K562 (cell line): ENCODE results near the gene OR2B2. TPM values are rescaled to one million over a fixed set of nuclear protein-coding genes. Genes with fewer than 3 reads are reported as not detected.

Experiments
- ATAC-seq: fragments of 200-7000 bp; cut with Tn5 transposase; 3 replicates; pipeline ENCODE4 v1.9.1; 2020; ENCODE audit warnings: moderate library complexity
- BruUV-seq: library from RNA; stranded (reverse); fragments of 400-500 nt; replicated peaks from 2 replicates; lab custom pipeline; 2021; lab: Mats Ljungman, UMichigan
- CTCF ChIA-PET: fragments of 300-600 bp; formaldehyde crosslinking; extraction: SDS; loops from one replicate; lab custom pipeline; 2021; ENCODE audit warnings: low intra/inter-chr PET ratio; lab: Yijun Ruan, JAX
- POLR2A ChIA-PET: fragments of 300-600, 350-650 bp; sonication (Branson Sonifier 250); formaldehyde crosslinking; extraction: SDS; loops from one replicate; lab custom pipeline; 2021; ENCODE audit warnings: antibody characterized with exemption, inconsistent platforms; lab: Yijun Ruan, JAX
- DNase-seq, 4 experiments: peaks; one replicate each; pipeline versions ENCODE4 v3.0.0 to v3.0.0-alpha.2; 2011 to 2018; ENCODE audit warnings: low spot score in 3 of 4, mixed read lengths in 3 of 4; ENCODE audit errors: extremely low read depth in 1 of 4
- FAIRE-seq: peaks from 2 replicates; lab custom pipeline; 2011; peaks lifted over from hg19 to GRCh38; lab: Jason Lieb, UNC
- H2AFZ ChIP-seq: 2 replicates; pipeline ENCODE4 v1.6.0; 2011; ENCODE audit warnings: low read depth, low read length, control low read depth, inconsistent platforms
- H3K27ac ChIP-seq: fragments of 200-600 bp; 3 replicates; pipeline ENCODE4 v1.8.0; 2011; ENCODE audit warnings: low read depth, mild to moderate bottlenecking, control low read depth, inconsistent platforms, low read length, moderate library complexity, mixed read lengths; ENCODE audit errors: extremely low read depth
- H3K27me3 ChIP-seq, 2 experiments: fragments of 300-600 bp in 1 of 2; 2 replicates in 1 of 2; 3 replicates in 1 of 2; pipeline versions ENCODE4 v1.6.0 to v1.8.0; 2011; ENCODE audit warnings: inconsistent platforms in 2 of 2, low read length in 2 of 2, mild to moderate bottlenecking in 1 of 2, mixed read lengths in 1 of 2, moderate library complexity in 1 of 2; ENCODE audit not compliant: control insufficient read depth in 2 of 2, insufficient read depth in 2 of 2
- H3K36me3 ChIP-seq: fragments of 300-600 bp; 3 replicates; pipeline ENCODE4 v1.8.0; 2011; ENCODE audit warnings: mild to moderate bottlenecking, low read length, inconsistent platforms; ENCODE audit not compliant: control insufficient read depth, insufficient read depth
- H3K4me1 ChIP-seq, 2 experiments: fragments of 200-600 bp in 1 of 2; replicated peaks in 1 of 2; 2 replicates in 1 of 2; 3 replicates in 1 of 2; pipeline versions ENCODE4 v1.5.1 to v1.8.0; 2011; ENCODE audit warnings: inconsistent platforms in 2 of 2, low read length in 2 of 2, mild to moderate bottlenecking in 1 of 2, mixed read lengths in 1 of 2, moderate library complexity in 1 of 2; ENCODE audit not compliant: control insufficient read depth in 2 of 2, insufficient read depth in 2 of 2
- H3K4me2 ChIP-seq: 2 replicates; pipeline ENCODE4 v1.6.1; 2011; ENCODE audit warnings: low read length, control low read depth, inconsistent platforms, mixed read lengths; ENCODE audit not compliant: insufficient read depth
- H3K4me3 ChIP-seq: fragments of 200-600 bp; sonication (generic), shearing (Covaris generic); 2 replicates; pipeline ENCODE4 v1.5.1; 2016; ENCODE audit warnings: control low read depth, inconsistent platforms
- H3K79me2 ChIP-seq: fragments of 200-600 bp; 3 replicates; pipeline ENCODE4 v1.8.0; 2011; ENCODE audit warnings: low read length, inconsistent platforms; ENCODE audit not compliant: control insufficient read depth, insufficient read depth
- H3K9ac ChIP-seq, 2 experiments: 2 replicates each; pipeline versions ENCODE4 v1.6.0 to v1.6.1; 2011; ENCODE audit warnings: low read depth in 2 of 2, low read length in 2 of 2, control low read depth in 1 of 2, inconsistent platforms in 1 of 2, mild to moderate bottlenecking in 1 of 2, mixed read lengths in 1 of 2; ENCODE audit not compliant: insufficient read depth in 1 of 2
- H3K9me1 ChIP-seq: one replicate; pipeline ENCODE4 v1.6.0; 2011; ENCODE audit warnings: inconsistent platforms, mild to moderate bottlenecking, low read length, moderate library complexity; ENCODE audit not compliant: control insufficient read depth, insufficient read depth
- H3K9me3 ChIP-seq: replicated peaks from 2 replicates; pipeline ENCODE4 v1.5.1; 2011; ENCODE audit warnings: low read depth, low read length, inconsistent platforms; ENCODE audit not compliant: control insufficient read depth, insufficient read depth
- H4K20me1 ChIP-seq: replicated peaks from 2 replicates; pipeline ENCODE4 v1.6.1; 2011; ENCODE audit warnings: low read length, inconsistent platforms, mixed read lengths; ENCODE audit not compliant: control insufficient read depth, insufficient read depth
- ASH1L ChIP-seq: fragments of 450-650 bp; IDR thresholded peaks from 2 replicates; pipeline ENCODE4 v1.6.1; 2018; ENCODE audit warnings: borderline replicate concordance, mild to moderate bottlenecking, low read depth; ENCODE audit not compliant: partially characterized antibody
- BDP1 ChIP-seq: IDR thresholded peaks from 3 replicates; pipeline ENCODE4 v1.6.1; 2011; ENCODE audit not compliant: insufficient read length, insufficient read depth
- HDAC1 ChIP-seq, 2 experiments: fragments of 450-650 bp; IDR thresholded peaks; 2 replicates each; pipeline ENCODE4 v1.6.1; 2016 to 2017; ENCODE audit warnings: inconsistent platforms in 1 of 2, mild to moderate bottlenecking in 1 of 2, moderate library complexity in 1 of 2
- MAFG ChIP-seq: fragments of 450-650 bp; conservative IDR thresholded peaks from 2 replicates; pipeline ENCODE4 v1.6.1; 2016; ENCODE audit warnings: missing genetic modification characterization, missing compliant biosample characterization
- MEIS2 ChIP-seq: fragments of 450-650 bp; IDR thresholded peaks from 2 replicates; pipeline ENCODE4 v1.6.1; 2014; ENCODE audit warnings: mild to moderate bottlenecking; ENCODE audit not compliant: partially characterized antibody
- MXD1 ChIP-seq: fragments of 250-450 bp; sonication (Bioruptor Pico); IDR thresholded peaks from 2 replicates; pipeline ENCODE4 v1.8.0; 2021; ENCODE audit warnings: borderline replicate concordance, mild to moderate bottlenecking, moderate library complexity; ENCODE audit not compliant: poor library complexity, severe bottlenecking
- NFE2 ChIP-seq: IDR thresholded peaks from 2 replicates; pipeline ENCODE4 v1.6.1; 2014; ENCODE audit warnings: antibody characterized with exemption, low read depth
- NR2C2 ChIP-seq, 2 experiments: fragments of 200-800 bp in 1 of 2; sonication (Bioruptor generic) in 1 of 2; sonication (generic) in 1 of 2; formaldehyde crosslinking in 1 of 2; IDR thresholded peaks; 2 replicates each; pipeline versions ENCODE4 v1.6.1 to v1.8.0; 2016 to 2022; ENCODE audit warnings: mild to moderate bottlenecking in 1 of 2, missing compliant biosample characterization in 1 of 2, missing genetic modification characterization in 1 of 2, missing genetic modification reagents in 1 of 2
- PHTF2 ChIP-seq: fragments of 250-450 bp; sonication (Bioruptor Pico); IDR thresholded peaks from 2 replicates; pipeline ENCODE4 v1.5.0; 2021; ENCODE audit warnings: mild to moderate bottlenecking
- WGBS: fragments of 100-300 bp; shearing (Covaris generic); methylation state at CpG from one replicate; pipeline ENCODE4 v1.1.6; 2016; ENCODE audit warnings: low coverage, mixed read lengths; ENCODE audit not compliant: insufficient coverage; ENCODE audit errors: missing lambda C conversion rate; 5-methylcytosine and 5-hydroxymethylcytosine counted together
- in situ Hi-C: fragments of 300-500 bp; cut with MboI; formaldehyde crosslinking; loops from 4 replicates; pipeline ENCODE4 v1.15.0; 2018; ENCODE audit warnings: inconsistent platforms, mixed read lengths
- intact Hi-C: fragments of 100-400 bp; cut with micrococcal nuclease; formaldehyde crosslinking; loops from 2 replicates; pipeline ENCODE4 v1.14.2; 2022
- polyA plus RNA-seq, 8 experiments: library from polyadenylated mRNA; depleted of rRNA in 4 of 8; stranded (reverse) in 5 of 8; unstranded in 3 of 8; fragments of >200 nt; fragmentation: Nextera tagmentation in 2 of 8; fragmentation: Illumina TruSeq in 1 of 8; extraction: Ambion mirVana in 2 of 8; extraction: Trizol in 1 of 8; gene quantifications; 2 replicates each; pipeline versions ENCODE4 v1.2.1 to v1.2.3, GENCODE V29; 2011 to 2014; ENCODE audit warnings: inconsistent platforms in 1 of 8, missing spikeins in 1 of 8
- total RNA-seq, 7 experiments: library from RNA; depleted of rRNA in 6 of 7; stranded (reverse); fragments of >200 nt in 6 of 7; fragmentation: Illumina TruSeq in 2 of 7; extraction: Trizol in 2 of 7; gene quantifications; 2 replicates each; pipeline versions ENCODE4 v1.2.1 to v1.2.3, GENCODE V29; 2011 to 2021; ENCODE audit warnings: low replicate concordance in 1 of 7
- TF ChIP-seq, protein P1 (sequence below), 2 experiments: fragments of 450-650 bp in 1 of 2; sonication (generic) in 1 of 2; formaldehyde crosslinking in 1 of 2; IDR thresholded peaks in 1 of 2; conservative IDR thresholded peaks in 1 of 2; 2 replicates each; pipeline versions ENCODE4 v1.6.1 to v1.8.1; 2016 to 2023; ENCODE audit warnings: mild to moderate bottlenecking in 2 of 2, moderate library complexity in 2 of 2, inconsistent platforms in 1 of 2, missing genetic modification reagents in 1 of 2
- TF ChIP-seq, protein P2 (sequence below), 2 experiments: IDR thresholded peaks in 1 of 2; conservative IDR thresholded peaks in 1 of 2; 2 replicates each; pipeline ENCODE4 v1.6.1; 2016; ENCODE audit warnings: low read depth in 2 of 2, mild to moderate bottlenecking in 1 of 2, missing compliant biosample characterization in 1 of 2, missing genetic modification characterization in 1 of 2, moderate library complexity in 1 of 2
- TF ChIP-seq, protein P3 (sequence below): fragments of 450-650 bp; IDR thresholded peaks from 2 replicates; pipeline ENCODE4 v1.6.1; 2016

OR2B2 gene
- total and polyA plus RNA-seq, 9 of the 15 experiments (the other 6 are each of a cell fraction or from before 2014, with no cell fraction given), result 0.24 TPM; not detected in 8

- Histone ChIP-seq H3K9me1 (no peaks in the 10 kb centered on the region), H3K4me2 (no peak overlapping the region), H4K20me1 (no peaks in the 10 kb centered on the region), H3K36me3 (peaks cover 51% of the 10 kb centered on the region), H3K27me3 (no peaks in the 10 kb centered on the region), H3K4me1 (peaks cover 0 to 3% of the 10 kb centered on the region in 2 experiments; a peak in 2 of 5 replicates), H3K9ac (no peak overlapping the region), H3K4me3 (no peak overlapping the region), H3K27ac (no peak overlapping the region), H3K79me2 (peaks cover 5% of the 10 kb centered on the region; the same call in 1 of the 3 replicates), H3K9me3 (no peaks in the 10 kb centered on the region; the same call in 1 of the 2 replicates), H2AFZ (no peak overlapping the region)
- no peak for DNase-seq
- in situ Hi-C loops (no loop called here), intact Hi-C loops (no loop called here)
- whole genome bisulfite sequencing, result 55% methylated on average over 1 of the region's 1 CpG
- no peak for FAIRE-seq
- ChIA-PET CTCF (no interaction called here), POLR2A (no interaction called here)
- no peak for ATAC-seq
- BruUV-seq, result no TSS peak
- TF ChIP-seq, protein P1, sequence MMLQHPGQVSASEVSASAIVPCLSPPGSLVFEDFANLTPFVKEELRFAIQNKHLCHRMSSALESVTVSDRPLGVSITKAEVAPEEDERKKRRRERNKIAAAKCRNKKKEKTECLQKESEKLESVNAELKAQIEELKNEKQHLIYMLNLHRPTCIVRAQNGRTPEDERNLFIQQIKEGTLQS (IDR thresholded peaks at IDR 0.05), result peak; percentile 48
- TF ChIP-seq, protein P1 (CRISPR knock-in tag; conservative IDR thresholded peaks at IDR 0.05), result no peak
- no peak for TF ChIP-seq HDAC1 (IDR thresholded peaks at IDR 0.05)
- TF ChIP-seq MEIS2, result peak; percentile 70
- no peak for TF ChIP-seq ASH1L
- TF ChIP-seq PHTF2 (CRISPR knock-in tag), result no peak
- TF ChIP-seq, protein P2, sequence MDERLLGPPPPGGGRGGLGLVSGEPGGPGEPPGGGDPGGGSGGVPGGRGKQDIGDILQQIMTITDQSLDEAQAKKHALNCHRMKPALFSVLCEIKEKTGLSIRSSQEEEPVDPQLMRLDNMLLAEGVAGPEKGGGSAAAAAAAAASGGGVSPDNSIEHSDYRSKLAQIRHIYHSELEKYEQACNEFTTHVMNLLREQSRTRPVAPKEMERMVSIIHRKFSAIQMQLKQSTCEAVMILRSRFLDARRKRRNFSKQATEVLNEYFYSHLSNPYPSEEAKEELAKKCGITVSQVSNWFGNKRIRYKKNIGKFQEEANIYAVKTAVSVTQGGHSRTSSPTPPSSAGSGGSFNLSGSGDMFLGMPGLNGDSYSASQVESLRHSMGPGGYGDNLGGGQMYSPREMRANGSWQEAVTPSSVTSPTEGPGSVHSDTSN (CRISPR knock-in tag; IDR thresholded peaks at IDR 0.05; ENCODE audit: low read depth), result no peak
- TF ChIP-seq, protein P2 (tag; conservative IDR thresholded peaks at IDR 0.05; ENCODE audit: low read depth), result peak; percentile 60; the same call in 1 of the 2 replicates
- TF ChIP-seq BDP1, result no peak
- TF ChIP-seq MAFG (tag), result peak; percentile 61
- TF ChIP-seq NR2C2 (CRISPR knock-in tag; IDR thresholded peaks at IDR 0.05), result no peak
- no peak for TF ChIP-seq NR2C2 (tag; IDR thresholded peaks at IDR 0.05)
- TF ChIP-seq, protein P3, sequence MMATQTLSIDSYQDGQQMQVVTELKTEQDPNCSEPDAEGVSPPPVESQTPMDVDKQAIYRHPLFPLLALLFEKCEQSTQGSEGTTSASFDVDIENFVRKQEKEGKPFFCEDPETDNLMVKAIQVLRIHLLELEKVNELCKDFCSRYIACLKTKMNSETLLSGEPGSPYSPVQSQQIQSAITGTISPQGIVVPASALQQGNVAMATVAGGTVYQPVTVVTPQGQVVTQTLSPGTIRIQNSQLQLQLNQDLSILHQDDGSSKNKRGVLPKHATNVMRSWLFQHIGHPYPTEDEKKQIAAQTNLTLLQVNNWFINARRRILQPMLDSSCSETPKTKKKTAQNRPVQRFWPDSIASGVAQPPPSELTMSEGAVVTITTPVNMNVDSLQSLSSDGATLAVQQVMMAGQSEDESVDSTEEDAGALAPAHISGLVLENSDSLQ, result peak; percentile 44; the same call in 1 of the 2 replicates
- no peak for TF ChIP-seq MXD1 (CRISPR knock-in tag)
- peak; percentile 31; the same call in 1 of the 2 replicates for TF ChIP-seq NFE2
Observed at GRCh38 chr6:27951040-27951439, 38.8 kb upstream of the OR2B2 start.
